OCI-LY3 (cell line): ENCODE measurements around the gene PIP4K2C.

Source experiments
- H2AFZ ChIP-seq: fragments of 200-600, 300-600 bp; shearing (Covaris generic); 2 replicates; pipeline ENCODE4 v1.6.0; 2014; ENCODE audit warnings: antibody characterized with exemption, low read depth, low read length
- H3K27ac ChIP-seq: fragments of 200-600, 300-600 bp; sonication (generic); 2 replicates; pipeline ENCODE4 v1.5.1; 2014; ENCODE audit warnings: mild to moderate bottlenecking, low read length, moderate library complexity, mixed read lengths
- H3K27me3 ChIP-seq: fragments of 200-600, 300-600 bp; sonication (generic); 2 replicates; pipeline ENCODE4 v1.6.1; 2014; ENCODE audit warnings: low read depth, low read length, mixed read lengths
- H3K36me3 ChIP-seq: fragments of 200-600, 300-600 bp; sonication (generic); replicated peaks from 2 replicates; pipeline ENCODE3; 2014; ENCODE audit warnings: low read depth, low read length, mixed read lengths
- H3K4me1 ChIP-seq: fragments of 300-600, 200-600 bp; sonication (generic); 2 replicates; pipeline ENCODE4 v1.6.1; 2014; ENCODE audit warnings: low read length, mixed read lengths
- H3K4me2 ChIP-seq: fragments of 200-600, 300-600 bp; sonication (generic); 2 replicates; pipeline ENCODE4 v1.6.1; 2014; ENCODE audit warnings: low read length, mixed read lengths
- H3K4me3 ChIP-seq: fragments of 300-600, 200-600 bp; sonication (generic); 2 replicates; pipeline ENCODE4 v1.5.1; 2014; ENCODE audit warnings: antibody characterized with exemption, mild to moderate bottlenecking, low read length, moderate library complexity
- H3K79me2 ChIP-seq: fragments of 300-600, 200-600 bp; shearing (Covaris generic); 2 replicates; pipeline ENCODE4 v1.6.1; 2014; ENCODE audit warnings: mild to moderate bottlenecking, low read length, mixed read lengths
- H3K9ac ChIP-seq: fragments of 300-600, 200-600 bp; shearing (Covaris generic); 2 replicates; pipeline ENCODE4 v1.6.0; 2014; ENCODE audit warnings: mild to moderate bottlenecking, low read length, moderate library complexity
- H3K9me3 ChIP-seq: fragments of 200-600, 300-600 bp; shearing (Covaris generic); 2 replicates; pipeline ENCODE4 v1.6.1; 2014; ENCODE audit warnings: low read length, mixed read lengths; ENCODE audit not compliant: insufficient read depth
- H4K20me1 ChIP-seq: fragments of 200-600, 300-600 bp; sonication (generic); 2 replicates; pipeline ENCODE4 v1.6.1; 2016; ENCODE audit warnings: low read length, mixed read lengths; ENCODE audit not compliant: insufficient read depth
- CTCF ChIP-seq: fragments of 200-600, 300-600 bp; sonication (generic); IDR thresholded peaks from 2 replicates; pipeline ENCODE4 v1.5.1; 2014; ENCODE audit warnings: antibody characterized with exemption, low read length, low read depth
- EZH2phosphoT487 ChIP-seq: fragments of 200-600 bp; shearing (Covaris generic); IDR thresholded peaks from 2 replicates; pipeline ENCODE4 v1.6.1; 2018; ENCODE audit warnings: antibody characterized with exemption, mixed run types, low read depth

Gene PIP4K2C

GRCh38 chr12:57609101-57609780 is 18.2 kb downstream of the PIP4K2C start:
- Histone ChIP-seq H3K4me3 (no peak overlapping the region), H3K4me2 (no peak overlapping the region), H3K36me3 (peaks cover 4% of the 10 kb centered on the region), H3K79me2 (peaks cover 11% of the 10 kb centered on the region), H2AFZ (no peak overlapping the region), H3K4me1 (peaks cover 28% of the 10 kb centered on the region), H3K9me3 (no peaks in the 10 kb centered on the region), H3K27me3 (no peaks in the 10 kb centered on the region), H4K20me1 (no peaks in the 10 kb centered on the region), H3K27ac (no peak overlapping the region), H3K9ac (no peak overlapping the region)
- TF ChIP-seq EZH2phosphoT487 = no peak
- no peak for TF ChIP-seq CTCF

DNA sequence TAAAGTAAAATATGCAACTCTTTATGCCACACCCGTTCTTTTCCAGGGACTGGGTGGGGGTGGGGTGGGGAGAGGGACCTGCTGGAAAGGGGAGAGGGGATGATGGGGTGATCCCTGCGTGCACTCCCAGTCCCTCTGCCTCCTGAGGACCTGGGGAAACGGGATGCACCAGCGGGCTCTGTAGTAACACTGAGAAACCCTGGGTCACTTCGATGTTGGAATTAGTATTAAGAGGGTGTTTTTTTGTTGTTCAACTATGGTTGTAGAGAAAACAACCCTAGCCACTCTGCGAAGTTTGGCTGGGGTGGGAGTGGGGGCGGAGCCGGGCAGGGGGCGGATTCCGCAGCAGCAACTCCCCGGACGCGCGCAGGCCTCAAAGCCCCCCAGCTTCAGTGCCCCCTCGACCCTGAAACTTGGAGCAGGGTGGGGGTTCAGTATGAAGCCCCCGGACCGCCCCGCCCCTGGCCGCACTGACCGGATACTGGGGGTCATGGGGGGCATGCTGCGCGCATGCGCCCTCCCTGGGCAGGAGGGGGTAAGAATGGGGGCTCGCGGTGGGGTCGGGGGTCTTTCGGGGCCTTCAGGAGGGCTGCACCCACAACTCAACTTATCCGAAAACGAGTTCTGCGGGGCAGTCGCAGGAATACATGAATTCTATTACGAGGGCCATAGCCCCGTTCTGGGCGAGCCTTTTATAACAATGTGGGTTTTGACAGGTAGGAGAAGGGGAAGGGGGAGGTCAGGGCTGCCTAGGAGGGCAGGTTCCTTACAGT is 19.0 kb downstream of the PIP4K2C start:
- H3K27me3 ChIP-seq = no peaks in the 10 kb centered on the region
- TF ChIP-seq EZH2phosphoT487 = no peak
- TF ChIP-seq CTCF = no peak
- no peak overlapping the region for H3K4me2 ChIP-seq
- no peak overlapping the region for H3K27ac ChIP-seq
- H3K4me3 ChIP-seq = no peak overlapping the region
- H3K4me1 ChIP-seq = peaks cover 34% of the 10 kb centered on the region
- peaks cover 9% of the 10 kb centered on the region for H3K79me2 ChIP-seq
- no peak overlapping the region for H2AFZ ChIP-seq
- peaks cover 4% of the 10 kb centered on the region for H3K36me3 ChIP-seq
- no peaks in the 10 kb centered on the region for H3K9me3 ChIP-seq
- H4K20me1 ChIP-seq = no peaks in the 10 kb centered on the region
- H3K9ac ChIP-seq = no peak overlapping the region

GRCh38 chr12:57610554-57611107 is 19.6 kb downstream of the PIP4K2C start:
- peaks cover 3% of the 10 kb centered on the region for H3K79me2 ChIP-seq
- peak overlapping the region; percentile 87 for H2AFZ ChIP-seq
- H4K20me1 ChIP-seq = no peaks in the 10 kb centered on the region
- TF ChIP-seq EZH2phosphoT487 = no peak
- no peak overlapping the region for H3K27ac ChIP-seq
- H3K27me3 ChIP-seq = no peaks in the 10 kb centered on the region
- H3K9me3 ChIP-seq = no peaks in the 10 kb centered on the region
- H3K9ac ChIP-seq = peak overlapping the region; percentile 87
- peak overlapping the region; percentile 95 for H3K4me3 ChIP-seq
- peak overlapping the region; percentile 88 for H3K4me2 ChIP-seq
- peaks cover 4% of the 10 kb centered on the region for H3K36me3 ChIP-seq
- peaks cover 30% of the 10 kb centered on the region for H3K4me1 ChIP-seq

DNA sequence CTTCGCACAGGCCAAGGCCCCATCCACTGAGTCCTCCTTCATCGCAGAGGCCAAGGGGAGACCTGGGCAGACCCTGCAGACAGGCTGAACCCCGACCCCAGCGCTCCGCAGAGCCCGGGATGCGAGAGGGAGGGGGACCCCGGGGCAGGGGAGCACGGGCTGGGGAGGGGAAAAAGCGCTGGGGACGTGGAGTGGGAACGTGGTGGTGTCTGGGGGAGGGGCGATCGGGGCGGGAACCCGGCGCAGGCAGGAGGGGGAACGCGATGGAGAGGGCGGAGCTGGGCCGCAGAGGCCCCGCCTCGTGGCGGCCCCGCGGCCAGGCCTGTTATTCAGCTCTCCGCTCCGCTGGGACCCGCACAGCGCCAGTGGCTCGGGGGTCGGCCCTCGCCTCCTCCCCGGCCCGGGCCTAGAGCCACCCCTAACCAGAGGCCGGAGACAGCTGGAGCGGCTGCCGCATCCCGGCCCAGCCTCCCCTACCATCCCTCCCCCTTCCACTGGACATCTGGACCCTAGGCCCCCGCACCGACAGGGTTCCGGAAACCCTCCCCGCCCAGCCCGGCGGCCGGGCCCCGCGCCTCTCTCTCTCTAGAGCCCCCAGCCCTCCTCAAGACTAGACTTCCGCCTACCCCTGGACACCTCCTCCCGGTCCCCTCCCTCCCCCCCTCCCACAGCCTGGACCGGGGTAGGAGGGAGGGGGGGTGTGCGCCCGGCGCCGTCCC is 20.3 kb downstream of the PIP4K2C start, which contains the start of gene ARHGEF25:
ARHGEF25 (plus strand) TSS at position 328 of the 719 bp plus-strand sequence. CDS start 460 bp downstream, outside the sequence.
- Histone ChIP-seq H3K36me3 (peaks cover 4% of the 10 kb centered on the region), H2AFZ (peak within 1 kb of the TSS; percentile 87), H3K4me2 (peak within 1 kb of the TSS; percentile 88), H3K9me3 (no peaks in the 10 kb centered on the region), H4K20me1 (no peaks in the 10 kb centered on the region), H3K27ac (peak within 1 kb of the TSS; percentile 28; the same call in 1 of the 2 replicates), H3K4me1 (peaks cover 28% of the 10 kb centered on the region), H3K9ac (peak within 1 kb of the TSS; percentile 87), H3K4me3 (peak within 1 kb of the TSS; percentile 95), H3K27me3 (no peaks in the 10 kb centered on the region), H3K79me2 (no peaks in the 10 kb centered on the region)
- TF ChIP-seq CTCF = no peak
